Endothelial cell of umbilical vein (primary cell): ENCODE data around the gene MIS18A. TPM values are rescaled to one million over a fixed set of nuclear protein-coding genes. Genes with fewer than 3 reads are reported as not detected.
A peak's percentile ranks its signal among the peaks of the same experiment; 100 is the strongest.

ENCODE experiments used
- BruUV-seq: library from RNA; stranded (reverse); fragments of 400-500 nt; replicated peaks from 2 replicates; lab custom pipeline; 2021; lab: Mats Ljungman, UMichigan
- CTCF ChIA-PET: fragments of 300-600, 350-600 bp; sonication (Branson Sonifier 250); formaldehyde crosslinking; loops from one replicate; lab custom pipeline; 2021; ENCODE audit warnings: antibody characterized with exemption, inconsistent platforms; lab: Charles Lee
- POLR2A ChIA-PET: fragments of 300-600, 350-600 bp; sonication (Branson Sonifier 250); formaldehyde crosslinking; loops from one replicate; lab custom pipeline; 2021; ENCODE audit warnings: antibody characterized with exemption, inconsistent platforms; lab: Charles Lee
- DNase-seq: peaks from one replicate; pipeline ENCODE4 v3.0.0-alpha.2; 2011; ENCODE audit warnings: low read depth, low spot score
- FAIRE-seq: peaks from 2 replicates; lab custom pipeline; 2011; peaks lifted over from hg19 to GRCh38; lab: Jason Lieb, UNC
- H2AFZ ChIP-seq: 2 replicates; pipeline ENCODE4 v1.6.0; 2012; ENCODE audit warnings: low read depth, low read length, control low read depth, inconsistent platforms
- H3K27ac ChIP-seq: 2 replicates; pipeline ENCODE4 v1.5.1; 2011; ENCODE audit warnings: low read depth, mild to moderate bottlenecking, control low read depth, low read length, moderate library complexity; ENCODE audit not compliant: insufficient read depth
- H3K27me3 ChIP-seq, 2 experiments: 2 replicates each; pipeline versions ENCODE4 v1.6.0 to v1.6.1; 2011; ENCODE audit warnings: low read length in 2 of 2, mixed read lengths in 1 of 2; ENCODE audit not compliant: control insufficient read depth in 2 of 2, insufficient read depth in 2 of 2
- H3K36me3 ChIP-seq, 2 experiments: 2 replicates in 1 of 2; 3 replicates in 1 of 2; pipeline ENCODE4 v1.5.1; 2011; ENCODE audit warnings: low read length in 2 of 2, mild to moderate bottlenecking in 1 of 2, moderate library complexity in 1 of 2; ENCODE audit not compliant: control insufficient read depth in 2 of 2, insufficient read depth in 2 of 2; ENCODE audit errors: extremely low read depth in 1 of 2
- H3K4me1 ChIP-seq: 3 replicates; pipeline ENCODE4 v1.5.1; 2011; ENCODE audit warnings: mild to moderate bottlenecking, low read length; ENCODE audit not compliant: control insufficient read depth, insufficient read depth; ENCODE audit errors: extremely low read depth
- H3K4me2 ChIP-seq: 2 replicates; pipeline ENCODE4 v1.6.1; 2011; ENCODE audit warnings: low read length, control low read depth, mixed read lengths; ENCODE audit not compliant: insufficient read depth
- H3K4me3 ChIP-seq, 3 experiments: fragments of 200-600 bp in 1 of 3; sonication (generic), shearing (Covaris generic) in 1 of 3; replicated peaks in 1 of 3; 2 replicates each; pipeline ENCODE4 v1.5.1; 2011 to 2016; ENCODE audit warnings: control low read depth in 3 of 3, low read length in 3 of 3, mild to moderate bottlenecking in 2 of 3, inconsistent platforms in 1 of 3, low read depth in 1 of 3, moderate library complexity in 1 of 3; ENCODE audit not compliant: insufficient read depth in 1 of 3
- H3K79me2 ChIP-seq: 2 replicates; pipeline ENCODE4 v1.6.0; 2012; ENCODE audit warnings: low read length, inconsistent platforms; ENCODE audit not compliant: control insufficient read depth, insufficient read depth
- H3K9ac ChIP-seq: replicated peaks from 2 replicates; pipeline ENCODE3; 2011; ENCODE audit warnings: low read length, control low read depth; ENCODE audit not compliant: insufficient read depth; ENCODE audit errors: extremely low read depth
- H3K9me1 ChIP-seq: replicated peaks from 3 replicates; pipeline ENCODE4 v1.6.0; 2011; ENCODE audit warnings: mild to moderate bottlenecking, low read length; ENCODE audit not compliant: control insufficient read depth, insufficient read depth; ENCODE audit errors: extremely low read depth
- H3K9me3 ChIP-seq: replicated peaks from 2 replicates; pipeline ENCODE4 v1.5.1; 2012; ENCODE audit warnings: low read length, inconsistent platforms; ENCODE audit not compliant: control insufficient read depth, insufficient read depth
- H4K20me1 ChIP-seq: replicated peaks from 2 replicates; pipeline ENCODE3; 2011; ENCODE audit warnings: mild to moderate bottlenecking, low read length; ENCODE audit not compliant: control insufficient read depth, insufficient read depth; ENCODE audit errors: extremely low read depth
- CTCF ChIP-seq, 2 donors: IDR thresholded peaks; 1 replicate in 1 of 2; 2 replicates in 1 of 2; pipeline ENCODE4 v1.5.1; 2011; ENCODE audit warnings: low read length in 2 of 2, mild to moderate bottlenecking in 2 of 2, moderate library complexity in 2 of 2, control low read depth in 1 of 2, inconsistent platforms in 1 of 2, low read depth in 1 of 2; ENCODE audit not compliant: insufficient read depth in 1 of 2; ENCODE audit errors: extremely low read depth in 1 of 2
- EZH2 ChIP-seq: IDR thresholded peaks from 2 replicates; pipeline ENCODE4 v1.6.1; 2012; ENCODE audit warnings: borderline replicate concordance, low read depth, mild to moderate bottlenecking, moderate library complexity, low read length, inconsistent platforms; ENCODE audit not compliant: severe bottlenecking
- FOS ChIP-seq: IDR thresholded peaks from 2 replicates; pipeline ENCODE4 v1.6.1; 2011; ENCODE audit warnings: mild to moderate bottlenecking, low read length, moderate library complexity, borderline replicate concordance; ENCODE audit not compliant: insufficient read depth
- GATA2 ChIP-seq: IDR thresholded peaks from 2 replicates; pipeline ENCODE4 v1.7.0; 2011; ENCODE audit warnings: low read depth, mild to moderate bottlenecking, moderate library complexity, mixed read lengths, low read length; ENCODE audit not compliant: insufficient read length, insufficient read depth
- JUN ChIP-seq: IDR thresholded peaks from 2 replicates; pipeline ENCODE4 v1.6.1; 2011; ENCODE audit warnings: borderline replicate concordance, low read depth; ENCODE audit not compliant: insufficient read length, insufficient read depth
- MAX ChIP-seq: IDR thresholded peaks from 2 replicates; pipeline ENCODE4 v1.6.1; 2011; ENCODE audit not compliant: insufficient read depth, insufficient read length
- MYC ChIP-seq: IDR thresholded peaks from one replicate; pipeline ENCODE4 v1.6.1; 2011; ENCODE audit warnings: mild to moderate bottlenecking, low read depth, low read length
- POLR2A ChIP-seq: IDR thresholded peaks from 2 replicates; pipeline ENCODE4 v1.6.1; 2012; ENCODE audit warnings: low read depth, mild to moderate bottlenecking, control low read depth, low read length
- POLR2AphosphoS5 ChIP-seq: IDR thresholded peaks from 2 replicates; pipeline ENCODE4 v1.6.1; 2012; ENCODE audit warnings: low read depth, mild to moderate bottlenecking, control low read depth, low read length, moderate library complexity; ENCODE audit not compliant: insufficient read depth
- dilution Hi-C: fragments of 300-500 bp; cut with MboI; formaldehyde crosslinking; loops from one replicate; pipeline ENCODE4 v1.15.0; 2019; ENCODE audit warnings: low sequenced_read_pairs; ENCODE audit not compliant: extremely low pct_ligation_motif_present
- intact Hi-C: fragments of 100-400 bp; cut with micrococcal nuclease; formaldehyde crosslinking; loops from one replicate; pipeline ENCODE4 v1.10.0; 2022
- polyA plus RNA-seq, 4 experiments: library from polyadenylated mRNA; depleted of rRNA in 3 of 4; stranded (reverse) in 3 of 4; unstranded in 1 of 4; fragments of >200 nt; gene quantifications; 2 replicates each; pipeline versions ENCODE4 v1.2.1 to v1.2.3, GENCODE V29; 2011 to 2012; ENCODE audit warnings: missing spikeins in 1 of 4
- total RNA-seq: library from RNA; stranded (reverse); gene quantifications from 2 replicates; pipeline ENCODE4 v1.2.3, GENCODE V29; 2021

MIS18A gene
- total and polyA plus RNA-seq, 2 donors (not counting 3 experiments of a cell fraction or from before 2014, with no cell fraction given): 7.9 to 19.7 TPM

- Histone ChIP-seq H3K9me1 (no peaks in the 10 kb centered on the region), H3K9ac (peak overlapping the region; percentile 45), H3K27me3 (peaks cover 0 to 1% of the 10 kb centered on the region in 2 experiments), H3K4me1 (peaks cover 13% of the 10 kb centered on the region), H3K4me2 (peak overlapping the region; percentile 8), H3K79me2 (no peaks in the 10 kb centered on the region), H2AFZ (no peak overlapping the region), H4K20me1 (no peaks in the 10 kb centered on the region), H3K4me3 (no peak overlapping the region), H3K9me3 (no peaks in the 10 kb centered on the region), H3K27ac (no peak overlapping the region), H3K36me3 (no peaks in the 10 kb centered on the region)
- TF ChIP-seq MYC: no peak
- POLR2A ChIA-PET: no interaction called here
- intact Hi-C loops (loop anchor here (10.0 kb wide), 1 partner anchor 272 kb away; no protein-coding TSS in a partner anchor), dilution Hi-C loops (no loop called here)
- CTCF ChIA-PET: interaction anchor here (0.6 to 5.4 kb wide), 14 partner anchors 9 to 476 kb away, joined by 3 to 208 read pairs (median 10); partner anchors contain the start of genes HUNK and MIS18A
- FAIRE-seq (peak; percentile 93), DNase-seq (peak; percentile 95)
- BruUV-seq: no TSS peak
These were observed 21.8 kb downstream of the MIS18A start for GRCh38 chr21:32256873-32257620.

GRCh38 chr21:32256251-32256650 lies 22.6 kb downstream of the MIS18A start:
- CTCF ChIA-PET: interaction anchor here (2.6 to 5.4 kb wide), 4 partner anchors 53 to 470 kb away, joined by 12 to 208 read pairs (median 106); partner anchors contain the start of gene HUNK
- FAIRE-seq: no peak
- intact Hi-C loops (loop anchor here (10.0 kb wide), 1 partner anchor 271 kb away; no protein-coding TSS in a partner anchor), dilution Hi-C loops (no loop called here)
- Histone ChIP-seq H3K4me3 (no peak overlapping the region), H3K9ac (peak overlapping the region; percentile 45), H3K9me1 (no peaks in the 10 kb centered on the region), H3K27ac (no peak overlapping the region), H3K9me3 (no peaks in the 10 kb centered on the region), H3K4me1 (peaks cover 13% of the 10 kb centered on the region), H4K20me1 (no peaks in the 10 kb centered on the region), H3K4me2 (no peak overlapping the region), H2AFZ (no peak overlapping the region), H3K79me2 (no peaks in the 10 kb centered on the region), H3K36me3 (no peaks in the 10 kb centered on the region), H3K27me3 (peaks cover 0 to 1% of the 10 kb centered on the region in 2 experiments)
- TF ChIP-seq POLR2A (no peak), POLR2AphosphoS5 (no peak), GATA2 (no peak), EZH2 (no peak), CTCF (IDR thresholded peaks at IDR 0.05; ENCODE audit: extremely low read depth in 1 of 2, insufficient read depth in 1 of 2, low read depth in 1 of 2, low read length in 2 of 2) (no peak), MYC (no peak), FOS (no peak), MAX (no peak), JUN (no peak)
- POLR2A ChIA-PET: no interaction called here
- DNase-seq: no peak
- no TSS peak for BruUV-seq
